GM10248 (cell line): ENCODE results near the gene HSPA12A.

Source experiments
- CTCF ChIA-PET: fragments of 300-600 bp; sonication (Branson Sonifier 250); formaldehyde crosslinking; extraction: SDS; loops from one replicate; lab custom pipeline; 2021; ENCODE audit warnings: antibody characterized with exemption; lab: Yijun Ruan, JAX
- POLR2A ChIA-PET: fragments of 350-650 bp; sonication (Branson Sonifier 250); formaldehyde crosslinking; extraction: SDS; loops from one replicate; lab custom pipeline; 2020; ENCODE audit warnings: antibody characterized with exemption; lab: Yijun Ruan, JAX
- DNase-seq: peaks from one replicate; pipeline ENCODE4 v3.0.0; 2012; ENCODE audit errors: extremely low spot score
- TF ChIP-seq, protein P1 (sequence below): IDR thresholded peaks from 2 replicates; pipeline ENCODE4 v1.5.1; 2012; ENCODE audit warnings: mild to moderate bottlenecking, low read depth; ENCODE audit errors: extremely low read depth, missing control alignments, control extremely low read depth

The HSPA12A gene

DNA sequence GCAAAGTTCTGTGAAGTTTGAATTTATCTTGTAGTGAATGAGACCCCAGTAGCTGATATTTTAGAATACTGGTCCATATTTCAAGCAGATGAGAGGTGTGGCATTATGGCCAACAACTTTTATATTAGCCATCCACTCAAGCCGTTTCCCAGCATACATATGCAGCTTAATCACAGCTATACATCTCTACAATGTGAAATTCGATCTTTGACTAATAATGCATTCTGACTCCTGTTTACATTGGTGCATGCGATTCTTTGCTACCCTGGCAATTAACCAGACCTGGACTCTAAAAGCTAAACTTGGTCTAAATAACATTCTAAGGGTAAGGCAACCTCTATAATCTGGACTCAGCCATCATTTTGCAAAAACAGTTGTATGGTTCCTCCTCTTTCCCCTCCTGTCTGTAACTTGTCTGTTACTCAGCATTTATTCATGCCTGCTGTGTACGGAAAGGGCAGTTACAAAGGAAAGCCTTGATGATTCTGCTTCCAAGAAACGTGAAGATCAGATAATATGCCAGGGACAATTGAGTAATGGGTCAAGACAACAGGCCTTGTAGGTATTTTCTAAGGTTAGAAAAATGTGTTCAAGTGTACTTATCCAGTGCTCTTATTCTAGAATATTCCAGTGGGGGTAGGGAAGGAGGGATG is 71.0 kb downstream of the HSPA12A start:
- ChIA-PET CTCF (interaction anchor here (1.1 kb wide), 1 partner anchor 505 kb away, joined by 3 read pairs; no protein-coding TSS in a partner anchor), POLR2A (no interaction called here)
- DNase-seq, result no peak
- TF ChIP-seq, protein P1, sequence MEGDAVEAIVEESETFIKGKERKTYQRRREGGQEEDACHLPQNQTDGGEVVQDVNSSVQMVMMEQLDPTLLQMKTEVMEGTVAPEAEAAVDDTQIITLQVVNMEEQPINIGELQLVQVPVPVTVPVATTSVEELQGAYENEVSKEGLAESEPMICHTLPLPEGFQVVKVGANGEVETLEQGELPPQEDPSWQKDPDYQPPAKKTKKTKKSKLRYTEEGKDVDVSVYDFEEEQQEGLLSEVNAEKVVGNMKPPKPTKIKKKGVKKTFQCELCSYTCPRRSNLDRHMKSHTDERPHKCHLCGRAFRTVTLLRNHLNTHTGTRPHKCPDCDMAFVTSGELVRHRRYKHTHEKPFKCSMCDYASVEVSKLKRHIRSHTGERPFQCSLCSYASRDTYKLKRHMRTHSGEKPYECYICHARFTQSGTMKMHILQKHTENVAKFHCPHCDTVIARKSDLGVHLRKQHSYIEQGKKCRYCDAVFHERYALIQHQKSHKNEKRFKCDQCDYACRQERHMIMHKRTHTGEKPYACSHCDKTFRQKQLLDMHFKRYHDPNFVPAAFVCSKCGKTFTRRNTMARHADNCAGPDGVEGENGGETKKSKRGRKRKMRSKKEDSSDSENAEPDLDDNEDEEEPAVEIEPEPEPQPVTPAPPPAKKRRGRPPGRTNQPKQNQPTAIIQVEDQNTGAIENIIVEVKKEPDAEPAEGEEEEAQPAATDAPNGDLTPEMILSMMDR, result no peak

DNA sequence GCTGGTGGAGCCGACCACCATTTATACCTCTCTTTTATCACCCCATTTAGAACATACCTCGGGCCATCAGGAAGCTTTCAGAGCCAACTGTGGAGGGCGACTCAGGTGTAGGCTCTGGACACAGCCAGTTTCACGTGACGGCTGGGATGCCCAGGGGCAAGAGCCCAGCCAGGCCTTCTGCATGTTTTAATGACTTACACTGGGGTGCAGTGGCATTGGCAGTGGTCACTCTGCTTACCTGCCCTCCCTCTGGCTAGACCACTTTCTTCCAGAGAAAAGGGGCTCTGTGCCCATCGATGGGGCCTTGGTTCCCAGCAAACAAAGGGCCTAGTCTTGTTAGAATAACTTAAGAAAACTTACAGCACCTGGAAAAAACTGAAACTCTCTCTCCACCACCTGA is 71.7 kb downstream of the HSPA12A start:
- no peak for DNase-seq
- POLR2A ChIA-PET, result no interaction called here
- TF ChIP-seq, protein P1, result no peak
- CTCF ChIA-PET, result no interaction called here

DNA sequence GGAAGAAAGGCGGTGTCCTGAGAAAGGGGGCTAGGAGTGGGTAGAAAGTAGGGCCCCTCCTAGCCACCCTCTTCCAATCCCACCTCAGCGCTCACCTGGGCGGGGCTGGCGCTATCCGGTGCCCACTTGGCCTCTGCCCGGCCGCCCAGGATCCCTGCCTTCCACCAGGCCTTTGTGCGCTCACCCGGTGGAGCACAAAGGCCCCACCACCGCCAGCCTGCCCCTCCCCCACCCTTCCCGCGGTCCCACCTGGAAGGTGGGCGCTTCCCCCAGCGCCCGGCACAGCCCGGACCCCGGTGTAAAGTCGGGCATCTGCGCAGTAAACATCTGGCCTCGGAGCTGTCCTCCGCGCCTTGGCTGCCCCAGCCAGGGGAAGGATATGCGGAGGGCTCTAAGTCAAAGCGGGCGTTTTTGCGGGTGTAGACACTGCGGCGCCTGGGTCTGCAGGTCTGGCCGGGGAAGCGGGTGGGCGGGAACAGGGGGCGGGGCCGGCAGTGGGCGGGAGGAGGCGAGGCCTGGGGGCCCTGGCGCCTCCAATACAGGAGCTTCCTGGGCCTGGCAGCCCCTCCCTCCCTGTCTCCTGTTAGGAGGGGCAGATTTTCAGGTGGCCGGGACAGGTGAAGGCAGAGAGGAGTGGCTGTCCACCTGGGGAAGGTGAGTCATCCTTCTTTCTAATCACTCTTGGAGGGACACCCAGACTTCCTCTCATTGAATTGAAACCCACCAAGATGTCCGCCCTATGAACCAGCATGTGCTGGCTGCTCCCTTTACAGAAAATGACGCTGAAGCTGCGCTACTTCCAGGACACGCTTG is 72.3 kb downstream of the HSPA12A start:
- POLR2A ChIA-PET, result no interaction called here
- TF ChIP-seq, protein P1, result no peak
- CTCF ChIA-PET, result no interaction called here
- DNase-seq, result no peak

DNA sequence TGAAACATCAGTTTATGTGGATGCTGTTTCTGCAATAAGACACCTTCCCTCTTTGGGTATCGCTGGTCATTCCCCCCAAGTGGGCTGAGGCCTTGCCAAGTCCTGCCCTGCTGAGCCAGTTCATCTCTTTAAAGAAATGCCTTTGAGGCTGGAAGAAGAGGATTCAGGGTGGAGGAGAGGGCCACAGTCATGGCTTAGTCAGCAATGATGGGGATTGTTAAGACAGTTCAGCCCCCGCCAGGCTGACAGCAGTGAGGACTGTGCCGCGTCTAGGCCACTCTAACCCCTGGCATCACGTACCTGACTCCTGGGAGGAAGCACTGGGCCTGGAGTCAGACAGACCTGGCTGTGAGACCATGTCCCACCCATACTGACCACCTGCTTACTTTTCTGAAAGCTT is 73.3 kb downstream of the HSPA12A start:
- CTCF ChIA-PET, result interaction anchor here (0.9 kb wide), 1 partner anchor 13 kb away, joined by 3 read pairs; no protein-coding TSS in a partner anchor
- TF ChIP-seq, protein P1, result no peak
- no peak for DNase-seq
- POLR2A ChIA-PET, result no interaction called here

DNA sequence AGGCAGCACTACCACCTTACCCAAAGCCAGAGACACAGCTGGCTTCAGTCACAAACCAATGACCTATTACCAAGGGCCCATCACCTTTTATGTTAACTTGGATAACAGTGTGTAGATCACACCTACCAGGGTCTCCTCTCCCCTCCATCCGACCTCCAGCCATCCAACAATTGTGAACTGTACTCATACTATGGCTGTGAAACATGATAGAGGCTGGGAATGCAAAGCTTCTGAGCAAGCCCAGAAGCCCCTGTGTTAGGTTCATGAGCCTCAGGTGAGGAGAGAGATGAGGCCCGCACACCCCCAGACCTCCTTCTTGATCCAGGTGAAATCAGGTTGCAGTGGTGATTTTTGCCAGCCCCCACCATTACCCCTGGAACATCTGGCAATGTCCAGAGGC is 73.9 kb downstream of the HSPA12A start:
- POLR2A ChIA-PET, result no interaction called here
- DNase-seq, result no peak
- CTCF ChIA-PET, result interaction anchor here (0.9 kb wide), 1 partner anchor 13 kb away, joined by 3 read pairs; no protein-coding TSS in a partner anchor
- TF ChIP-seq, protein P1, result no peak

DNA sequence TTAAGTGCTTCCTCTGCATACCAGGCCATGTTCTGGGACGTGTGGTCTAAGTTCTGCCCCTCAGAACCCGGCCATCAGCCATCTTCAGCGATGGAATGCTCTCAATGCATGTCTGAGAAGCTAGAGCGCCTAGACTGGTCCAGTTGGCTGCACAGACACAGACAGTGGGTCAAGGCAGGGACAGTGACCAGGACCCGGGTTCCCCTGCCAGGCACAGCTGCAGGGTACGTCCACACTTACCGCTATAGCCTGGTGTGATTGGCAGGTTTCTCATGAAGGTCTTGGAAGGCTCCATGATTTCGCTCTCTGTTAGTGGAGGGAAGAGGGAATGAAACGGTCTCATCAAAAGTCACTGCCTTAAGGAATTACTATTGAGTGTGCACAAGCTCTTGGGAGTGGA is 74.3 kb downstream of the HSPA12A start:
- TF ChIP-seq, protein P1, result no peak
- DNase-seq, result no peak
- POLR2A ChIA-PET, result no interaction called here
- CTCF ChIA-PET, result no interaction called here
